ENCODE results near the gene ARAP3.
A peak's percentile ranks its signal among the peaks of the same experiment; 100 is the strongest.

The ARAP3 gene

GRCh38 chr5:141696431-141696830 is 14.4 kb upstream of the ARAP3 start:
- DNase-seq, result no peak

GRCh38 chr5:141695627-141696215 is 13.7 kb upstream of the ARAP3 start:
- DNase-seq, result no peak

GRCh38 chr5:141694479-141694878 is 12.4 kb upstream of the ARAP3 start:
- no peak for DNase-seq

GRCh38 chr5:141692919-141693725 is 11.1 kb upstream of the ARAP3 start:
- peak; percentile 84 for DNase-seq

- no peak for DNase-seq
These were observed 10.5 kb upstream of the ARAP3 start for GRCh38 chr5:141692533-141692888.

GRCh38 chr5:141691867-141692532 is 10.0 kb upstream of the ARAP3 start:
- peak; percentile 88 for DNase-seq

GRCh38 chr5:141691286-141691866 is 9.3 kb upstream of the ARAP3 start:
- no peak for DNase-seq

GRCh38 chr5:141686648-141687416 is 4.8 kb upstream of the ARAP3 start:
- DNase-seq, result no peak

GRCh38 chr5:141685591-141685990 is 3.6 kb upstream of the ARAP3 start:
- no peak for DNase-seq

- DNase-seq, result no peak
These were observed 1.6 kb upstream of the ARAP3 start for GRCh38 chr5:141683596-141684141.

- DNase-seq, result no peak
These were observed 735 bp downstream of the ARAP3 start for GRCh38 chr5:141681295-141681694.

GRCh38 chr5:141680751-141681201 is 1.3 kb downstream of the ARAP3 start:
- no peak for DNase-seq

- DNase-seq, result no peak
These were observed 1.9 kb downstream of the ARAP3 start for GRCh38 chr5:141680178-141680577.

GRCh38 chr5:141677415-141677814 is 4.6 kb downstream of the ARAP3 start:
- no peak for DNase-seq

GRCh38 chr5:141675672-141676071 is 6.4 kb downstream of the ARAP3 start:
- DNase-seq, result no peak

GRCh38 chr5:141674747-141675146 is 7.3 kb downstream of the ARAP3 start:
- DNase-seq, result no peak

- DNase-seq, result no peak
These were observed 8.9 kb downstream of the ARAP3 start for GRCh38 chr5:141672841-141673813.

- no peak for DNase-seq
These were observed 9.8 kb downstream of the ARAP3 start for GRCh38 chr5:141672071-141672840.

GRCh38 chr5:141669520-141669919 is 12.5 kb downstream of the ARAP3 start:
- DNase-seq, result no peak

- no peak for DNase-seq
These were observed 13.3 kb downstream of the ARAP3 start for GRCh38 chr5:141668601-141669265.

Data from CD4-positive, alpha-beta T cell treated with Interleukin-6 for 4 hours (primary cell).